Kidney tubule cell (primary cell): ENCODE data around the gene PLEKHA1.
A peak's percentile ranks its signal among the peaks of the same experiment; 100 is the strongest.

Experiments
- DNase-seq: peaks from one replicate; pipeline ENCODE4 v3.0.0-alpha.2; 2018; ENCODE audit warnings: low spot score

Gene PLEKHA1

DNA sequence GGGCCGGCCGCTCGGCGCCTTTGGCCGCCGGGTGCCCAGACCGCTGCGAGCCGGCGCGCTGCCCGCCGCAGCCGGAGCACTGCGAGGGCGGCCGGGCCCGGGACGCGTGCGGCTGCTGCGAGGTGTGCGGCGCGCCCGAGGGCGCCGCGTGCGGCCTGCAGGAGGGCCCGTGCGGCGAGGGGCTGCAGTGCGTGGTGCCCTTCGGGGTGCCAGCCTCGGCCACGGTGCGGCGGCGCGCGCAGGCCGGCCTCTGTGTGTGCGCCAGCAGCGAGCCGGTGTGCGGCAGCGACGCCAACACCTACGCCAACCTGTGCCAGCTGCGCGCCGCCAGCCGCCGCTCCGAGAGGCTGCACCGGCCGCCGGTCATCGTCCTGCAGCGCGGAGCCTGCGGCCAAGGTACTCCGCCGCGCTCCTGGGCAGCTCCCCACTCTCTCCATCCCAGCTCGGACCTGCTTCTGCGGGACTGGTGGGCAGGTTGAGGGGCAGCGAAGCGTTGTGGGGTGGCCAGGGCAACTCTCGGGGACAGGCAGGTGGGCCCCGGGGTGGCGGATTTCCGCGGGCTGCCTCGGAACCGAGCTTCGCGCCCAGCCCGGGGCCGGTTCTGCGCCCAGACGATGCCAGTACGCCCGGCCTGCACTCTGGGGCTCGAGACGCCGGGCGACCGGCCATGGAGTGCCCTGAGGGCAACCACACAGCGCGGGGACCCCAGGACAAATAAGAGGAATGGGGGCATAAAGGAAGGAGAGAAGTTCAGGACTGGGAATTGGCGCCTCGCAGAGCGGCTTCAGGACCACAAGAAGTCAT, 87.4 kb downstream of the PLEKHA1 start:
- peak; percentile 50 for DNase-seq

DNA sequence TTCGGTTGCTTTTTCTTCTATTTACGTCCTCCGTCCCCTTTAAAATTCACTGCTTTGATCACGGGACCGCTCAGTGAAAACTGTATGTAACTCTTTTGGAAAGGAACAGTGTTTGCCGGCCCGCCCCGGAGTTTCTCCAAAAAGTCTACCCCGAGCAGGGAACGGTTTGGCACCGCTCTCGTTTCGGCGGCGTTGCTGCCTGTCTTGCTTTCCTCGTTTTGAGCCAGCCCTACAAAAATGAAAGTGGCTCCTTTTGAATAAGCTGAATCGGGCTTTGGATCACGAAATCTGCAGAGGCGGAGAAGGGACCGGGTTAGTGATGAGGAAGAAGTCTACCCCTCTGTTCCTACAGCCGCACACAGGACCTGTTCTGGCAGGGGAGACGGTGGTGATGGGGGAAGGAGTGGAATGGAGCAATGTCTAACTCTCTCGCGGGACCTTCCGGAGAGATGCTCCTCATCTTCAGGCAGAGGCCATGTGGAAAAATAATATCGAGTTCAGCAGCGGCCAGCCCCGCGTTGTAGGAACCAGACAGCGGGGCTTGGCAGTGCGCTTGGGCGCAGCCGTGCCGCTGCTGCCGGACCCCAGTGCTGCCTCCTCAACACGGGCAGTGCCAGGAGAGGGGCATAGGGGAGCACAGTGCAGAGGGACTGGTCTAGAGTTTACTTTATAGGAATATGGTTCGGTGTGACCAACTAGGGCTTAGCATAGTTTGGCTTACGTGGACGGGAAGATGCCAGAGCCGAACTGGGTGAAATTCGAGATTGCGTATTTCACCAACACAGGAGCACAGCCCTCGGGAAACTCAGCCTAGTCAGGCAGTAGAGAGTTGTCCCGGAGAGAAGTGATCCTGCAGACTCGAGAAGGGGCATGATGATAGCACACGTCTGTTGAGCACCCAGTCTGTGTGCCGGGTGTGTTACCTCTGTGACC, 88.3 kb downstream of the PLEKHA1 start:
- DNase-seq = peak; percentile 20

DNA sequence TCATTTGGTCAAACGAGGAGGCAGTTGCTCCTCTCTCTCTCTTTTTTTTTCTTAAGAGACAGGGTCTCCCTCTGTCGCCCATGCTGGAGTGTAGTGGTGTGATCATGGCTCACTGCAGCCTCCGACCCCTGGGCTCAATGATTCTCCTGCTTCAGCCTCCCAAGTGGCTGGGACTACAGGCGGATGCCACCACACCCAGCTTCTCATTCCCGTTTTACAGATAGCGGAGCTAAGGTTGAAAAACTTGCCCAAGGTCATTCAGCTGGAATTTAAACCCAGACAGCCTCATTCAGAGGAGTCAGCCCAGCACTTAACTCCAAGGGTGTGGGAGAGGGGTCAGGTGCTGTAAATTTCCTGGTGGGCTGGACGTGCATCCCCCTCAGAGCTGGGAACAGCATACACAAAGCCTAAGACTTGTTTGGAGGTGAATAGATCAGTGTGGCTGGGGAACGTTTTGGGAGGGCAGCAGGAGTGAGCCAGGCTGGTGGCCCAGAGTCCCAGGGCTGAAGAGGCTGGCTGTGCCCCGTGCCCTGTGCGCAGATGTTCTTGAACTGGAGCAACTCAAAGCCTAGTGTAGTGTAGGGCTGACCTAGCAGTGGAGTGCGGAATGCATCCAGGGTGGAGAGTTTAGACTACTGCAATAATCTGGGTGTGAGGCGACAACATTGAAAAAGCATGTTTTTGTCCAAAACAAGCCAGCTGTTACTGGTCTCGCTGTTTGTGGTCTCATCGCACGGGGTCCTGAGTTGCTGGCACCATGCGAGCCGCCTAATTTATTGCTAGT, 89.2 kb downstream of the PLEKHA1 start:
- DNase-seq = no peak

DNA sequence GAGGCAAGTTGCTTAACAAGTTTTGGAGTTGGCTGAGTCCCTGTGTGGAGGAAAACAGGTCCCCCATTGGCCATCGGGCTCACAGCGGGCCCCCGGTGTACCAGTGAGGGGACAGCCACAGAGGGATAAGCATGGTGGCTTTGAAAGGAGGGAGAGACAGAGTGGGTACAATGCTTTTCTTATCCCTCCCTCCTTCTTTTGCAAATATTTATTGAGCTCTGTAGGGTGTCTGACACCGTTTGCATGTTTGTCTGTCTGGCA, 89.7 kb downstream of the PLEKHA1 start:
- DNase-seq = no peak

DNA sequence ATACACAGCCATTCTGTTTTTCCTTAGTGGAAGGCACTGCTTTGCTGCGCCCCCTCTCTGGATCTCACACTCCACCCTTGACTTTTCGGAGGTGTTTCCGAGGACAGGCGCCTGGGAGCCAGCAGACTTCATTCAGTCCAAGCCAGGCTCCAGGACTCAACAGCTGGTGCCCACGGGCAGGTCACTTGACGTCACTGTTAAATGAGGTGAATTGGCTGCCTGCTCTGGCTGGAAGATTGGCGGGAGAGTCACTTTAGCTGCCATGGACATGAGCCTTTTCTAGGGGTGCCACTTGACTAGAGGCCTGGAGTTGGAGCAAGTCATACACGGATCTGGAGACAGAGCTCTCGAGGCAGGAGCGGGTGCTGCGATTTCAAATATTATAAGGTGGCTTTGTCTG, 90.1 kb downstream of the PLEKHA1 start:
- no peak for DNase-seq

DNA sequence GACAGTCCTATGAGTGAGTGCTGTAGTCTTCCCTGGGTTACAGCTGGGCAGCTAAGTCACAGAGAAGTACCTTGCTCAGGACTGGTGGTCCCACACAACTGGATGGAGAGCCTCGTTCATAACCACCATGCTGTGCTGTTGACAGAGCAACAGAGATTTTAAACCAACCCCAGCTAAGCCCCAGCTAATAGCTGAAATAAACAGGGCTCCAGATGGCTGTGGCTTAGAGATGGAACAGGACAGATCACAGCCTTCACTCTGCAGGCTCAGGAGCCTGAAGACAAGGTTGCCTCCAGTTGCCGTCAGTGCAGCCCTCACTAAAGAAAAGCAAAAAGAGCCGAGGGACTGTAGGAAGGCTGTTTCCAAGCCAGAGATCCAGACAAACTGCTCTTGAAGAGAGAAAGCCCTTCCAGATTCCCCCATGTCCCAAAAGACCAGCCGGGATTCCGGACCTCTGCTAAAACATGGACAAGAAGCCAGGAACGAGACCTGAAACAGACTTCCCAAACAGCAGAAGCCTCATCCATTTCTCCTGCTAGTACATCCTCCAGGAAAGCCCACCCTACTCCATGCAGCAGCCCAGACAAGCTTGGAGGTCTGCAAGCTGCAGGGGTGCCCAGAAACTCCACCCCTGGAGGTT, 91.0 kb downstream of the PLEKHA1 start:
- no peak for DNase-seq

DNA sequence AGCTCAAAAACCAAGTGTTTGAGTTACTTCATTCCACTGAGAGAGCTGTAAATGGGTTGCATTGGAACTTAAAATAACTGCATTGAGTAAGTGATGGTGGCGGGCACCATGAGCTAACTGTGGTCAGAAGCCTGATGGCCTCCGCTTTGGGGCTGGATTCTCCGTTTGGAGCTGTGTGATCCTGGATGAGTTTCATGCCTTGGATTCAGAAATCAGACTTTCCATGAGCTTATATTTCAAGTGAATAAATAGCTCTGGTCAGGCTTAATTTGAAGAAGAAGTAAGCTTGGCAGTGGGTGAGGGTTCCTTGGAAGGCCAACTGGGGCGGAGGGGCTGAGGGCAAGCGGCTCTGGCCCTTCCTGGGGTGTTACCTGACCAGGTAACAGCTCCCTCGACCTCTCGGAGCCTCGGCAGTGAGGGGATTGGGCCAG, 92.5 kb downstream of the PLEKHA1 start:
- no peak for DNase-seq

DNA sequence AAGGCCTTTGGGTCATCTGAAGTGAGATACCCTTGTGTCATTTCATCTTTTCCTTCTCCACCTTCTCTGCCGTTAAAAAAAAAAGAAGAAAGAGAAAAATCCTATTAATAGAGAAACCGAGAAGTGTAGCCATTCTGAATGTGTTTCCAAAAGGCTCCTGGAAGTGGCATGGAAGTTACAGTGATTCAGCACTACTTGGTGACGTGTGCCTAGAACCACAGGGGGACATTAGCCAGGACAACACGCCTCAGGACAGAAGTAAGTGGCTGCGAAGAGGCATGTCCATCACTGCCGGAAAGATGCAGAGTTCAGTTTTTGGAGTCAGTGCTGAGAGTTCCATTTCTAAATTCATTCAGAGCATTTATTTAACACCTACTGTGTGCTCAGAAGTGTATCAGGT, 93.2 kb downstream of the PLEKHA1 start:
- no peak for DNase-seq

DNA sequence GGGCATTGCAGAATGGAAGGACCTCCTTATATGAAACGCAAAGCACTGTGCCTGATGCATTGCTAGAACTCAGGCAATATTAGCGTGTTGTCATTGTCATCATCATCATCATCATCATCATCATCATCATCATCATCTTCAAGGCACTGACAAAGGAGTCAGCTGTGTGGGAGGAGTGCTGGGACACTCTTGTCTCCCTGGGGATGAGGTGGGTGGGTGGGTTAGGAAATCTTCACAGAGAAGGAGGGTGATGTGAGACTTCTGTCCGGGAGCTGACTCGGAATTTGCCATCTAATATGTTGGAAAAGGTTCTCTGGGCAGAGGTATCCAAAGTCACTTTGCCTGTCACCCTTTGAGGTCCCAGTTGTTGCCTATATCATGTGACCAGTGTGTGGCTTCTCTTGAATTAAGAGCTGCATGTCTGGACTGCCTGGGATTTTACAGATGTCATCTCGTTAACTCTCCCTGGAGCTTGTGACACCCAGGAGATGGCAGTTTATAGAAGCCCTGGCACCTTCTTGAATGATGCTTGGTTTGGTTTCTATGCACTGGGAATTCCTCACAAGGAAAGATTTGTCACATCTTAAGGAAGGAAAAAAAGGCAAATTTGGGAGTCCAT, 93.9 kb downstream of the PLEKHA1 start:
- DNase-seq = no peak

DNA sequence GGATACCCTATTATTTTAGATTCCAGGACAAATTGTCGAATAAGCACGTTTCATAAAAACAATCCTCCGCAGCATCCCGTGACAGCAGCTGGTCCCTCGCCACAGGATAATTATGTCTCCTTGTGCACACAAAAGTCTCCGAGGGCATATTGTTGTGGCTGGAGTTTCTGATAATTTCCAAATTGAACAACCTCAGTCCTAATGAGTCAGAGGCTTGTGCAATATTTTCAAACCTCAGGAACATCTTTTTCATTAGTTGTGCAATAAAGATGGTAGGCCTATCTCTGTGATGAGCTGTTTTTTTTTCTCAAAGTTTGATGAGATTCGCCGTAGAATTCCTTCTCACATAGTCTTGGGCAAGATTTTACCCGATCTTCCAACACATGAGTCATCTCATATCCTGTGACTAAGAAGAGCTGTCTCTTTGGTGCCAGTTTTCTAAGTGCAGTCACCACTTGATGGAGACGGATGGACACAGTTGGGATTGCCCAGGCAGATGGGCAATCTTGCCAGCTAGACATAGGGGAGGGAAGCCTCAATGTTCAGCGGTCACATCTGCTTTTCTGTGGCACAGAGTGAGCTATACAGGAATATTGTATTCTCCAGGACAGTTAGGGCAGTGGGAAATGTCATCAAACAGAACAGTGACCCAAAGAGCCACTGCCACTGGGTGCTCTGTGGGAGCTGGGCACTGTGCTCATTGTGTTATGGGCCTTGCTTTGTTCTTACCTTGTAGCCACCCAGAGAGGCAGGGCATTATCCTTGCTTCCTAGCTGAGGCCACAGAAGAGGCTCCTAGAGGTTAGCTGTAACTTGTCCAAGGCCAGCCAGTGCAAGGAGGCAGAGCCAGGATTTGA, 94.6 kb downstream of the PLEKHA1 start:
- DNase-seq = peak; percentile 88

DNA sequence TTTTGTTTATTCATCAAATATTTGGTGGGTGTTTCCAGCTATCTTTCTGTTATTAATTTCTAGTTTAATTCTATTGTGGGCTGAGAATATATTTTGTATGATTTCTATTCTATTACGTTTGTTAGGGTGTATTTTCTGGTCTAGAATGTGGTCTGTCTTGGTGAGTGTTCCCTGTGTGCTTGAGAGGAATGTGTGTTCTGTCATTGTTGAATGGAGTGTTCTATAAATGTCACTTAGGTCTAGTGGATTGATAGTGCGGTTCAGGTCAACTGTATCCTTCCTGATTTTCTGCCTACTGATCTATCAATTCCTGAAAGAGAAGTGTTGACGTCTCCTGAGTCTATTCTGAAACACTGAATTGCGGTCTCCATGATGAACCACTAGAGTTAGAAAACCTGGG, 95.3 kb downstream of the PLEKHA1 start:
- DNase-seq = no peak

DNA sequence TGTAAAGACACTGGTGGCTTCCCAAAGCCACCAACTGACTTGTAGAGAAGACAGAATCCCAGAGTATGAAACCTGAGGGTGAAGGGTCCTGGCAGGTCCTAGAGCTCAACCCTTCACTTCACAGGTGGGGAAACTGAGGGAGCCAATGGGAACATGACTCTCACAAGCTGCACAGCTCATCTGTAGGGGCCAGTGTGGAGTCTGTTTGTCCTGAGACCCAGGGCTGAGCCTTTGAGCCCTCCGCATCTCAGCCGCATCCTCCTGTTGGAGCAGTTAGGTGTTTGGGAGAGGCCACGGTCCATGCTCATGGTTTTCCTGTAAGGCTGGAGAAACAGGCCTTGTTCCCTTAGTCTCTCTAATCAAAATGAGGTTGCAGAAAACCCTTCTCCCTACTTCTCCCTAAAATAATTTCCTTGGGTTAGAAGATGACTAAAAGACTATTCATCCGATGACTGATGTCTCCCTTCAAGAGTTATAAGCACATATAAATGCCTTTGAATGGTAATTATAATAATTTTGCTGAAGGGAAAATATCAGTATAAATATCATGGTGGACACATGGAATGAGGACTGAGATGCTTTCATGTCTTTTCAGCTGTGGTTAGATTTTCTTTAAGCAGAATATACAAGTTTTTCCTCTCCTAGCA, 97.1 kb downstream of the PLEKHA1 start:
- peak; percentile 14 for DNase-seq

DNA sequence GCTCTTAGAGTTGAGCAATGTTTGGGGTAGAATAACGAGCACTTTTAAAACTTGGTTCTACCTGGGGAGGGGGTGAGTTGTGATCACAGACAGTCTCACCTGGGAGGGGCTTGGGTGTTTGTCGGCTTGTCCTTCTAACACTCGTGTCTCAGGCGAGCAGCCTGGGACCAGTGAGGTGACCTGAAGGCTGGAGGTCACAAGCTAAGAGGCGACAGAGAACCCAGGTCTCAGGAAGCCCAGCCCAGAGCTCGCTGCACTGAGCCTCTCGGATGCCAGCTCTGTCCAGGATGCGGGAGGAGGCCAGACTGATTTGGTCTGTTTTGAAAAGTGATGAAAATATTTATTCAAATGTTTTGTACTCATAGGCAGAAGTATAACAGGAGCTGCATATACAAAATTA, 98.6 kb downstream of the PLEKHA1 start:
- DNase-seq = no peak

DNA sequence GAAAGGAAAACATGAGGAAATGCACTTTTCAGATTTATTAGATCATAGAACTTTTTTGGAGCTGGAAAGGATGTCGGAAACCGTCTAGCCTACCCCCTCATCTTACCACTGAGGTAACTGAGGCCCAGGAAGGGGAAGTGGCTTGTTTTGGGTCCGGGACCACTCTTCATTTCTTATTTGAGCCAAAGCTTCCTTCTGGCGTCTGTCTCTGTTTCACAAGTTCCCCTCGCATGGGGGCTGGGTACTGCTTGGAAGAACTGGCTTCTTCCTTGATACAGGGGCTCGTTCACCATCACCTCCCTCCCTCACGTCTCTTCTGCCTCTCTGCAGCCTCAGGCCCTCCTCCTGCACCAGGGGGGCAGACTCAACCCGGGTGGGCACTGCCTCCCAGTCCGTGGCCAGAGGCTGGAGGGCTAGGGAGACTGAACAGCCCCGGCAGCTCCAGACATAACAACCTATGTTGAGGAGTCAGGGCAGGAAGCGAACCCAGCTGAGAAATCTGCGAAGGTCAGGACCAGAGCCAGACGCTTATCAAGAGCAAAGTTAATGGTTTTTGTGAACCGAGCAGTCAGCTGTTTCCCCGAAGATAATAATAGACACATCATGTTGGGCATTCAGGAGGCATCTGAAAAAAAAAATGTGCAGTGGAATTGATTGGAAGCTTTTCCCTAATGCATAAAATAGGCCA, 99.8 kb downstream of the PLEKHA1 start:
- DNase-seq = no peak

DNA sequence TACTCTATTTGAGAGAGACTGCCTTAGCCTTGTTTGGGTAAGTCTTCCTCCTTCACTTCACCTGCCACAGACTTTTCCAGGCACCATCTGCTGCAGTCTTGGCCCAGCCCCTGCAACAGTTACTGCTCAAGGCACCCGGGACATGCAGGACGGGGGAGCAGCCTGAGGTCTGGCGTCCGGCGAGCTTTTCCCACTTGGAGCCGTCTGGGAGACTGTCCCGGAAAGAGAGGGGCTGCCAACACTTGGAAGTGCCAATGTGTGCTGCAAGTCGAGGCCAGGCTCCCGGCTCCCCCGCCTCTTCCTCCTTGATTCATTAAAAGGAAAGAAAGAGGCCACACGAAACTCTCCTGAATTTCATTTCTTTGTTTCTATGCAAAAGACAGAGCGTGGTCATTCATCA, 100.6 kb downstream of the PLEKHA1 start:
- DNase-seq = no peak

DNA sequence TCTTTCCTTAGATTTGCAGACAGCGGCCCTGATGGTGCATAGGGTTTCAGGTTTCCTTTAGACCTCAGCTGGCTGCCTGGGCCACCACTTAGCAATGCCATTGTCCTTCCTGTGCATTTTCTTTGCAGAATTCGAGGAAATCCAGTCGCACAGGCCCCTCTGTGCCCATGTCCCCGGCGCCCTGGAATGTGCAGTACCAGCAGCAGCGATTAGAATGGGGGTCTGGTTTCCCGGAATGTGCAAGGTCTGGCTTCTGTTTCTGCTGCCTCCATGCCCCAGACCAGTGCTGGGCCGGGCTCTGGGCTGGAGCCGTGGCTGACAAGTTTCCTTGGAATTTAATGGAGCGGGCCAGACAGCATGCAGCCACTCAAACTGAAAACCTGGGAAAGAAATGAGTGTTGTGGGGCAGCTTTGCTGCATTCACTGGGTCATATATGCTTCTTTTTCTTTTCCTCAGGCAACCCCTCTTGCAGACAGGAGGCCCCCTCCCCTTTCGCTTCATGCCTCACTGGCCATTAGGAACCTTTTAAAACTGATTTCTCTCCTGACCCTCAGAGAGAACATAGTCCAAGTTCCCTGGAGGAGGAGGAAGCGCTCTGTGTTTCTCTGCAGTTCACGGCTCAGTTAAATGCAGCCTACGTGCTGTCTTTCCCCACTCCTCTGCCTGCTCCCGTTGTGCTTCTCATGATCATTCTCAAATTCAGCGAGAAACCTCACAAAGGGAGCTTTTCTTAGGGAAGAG, 101.3 kb downstream of the PLEKHA1 start:
- DNase-seq = no peak

DNA sequence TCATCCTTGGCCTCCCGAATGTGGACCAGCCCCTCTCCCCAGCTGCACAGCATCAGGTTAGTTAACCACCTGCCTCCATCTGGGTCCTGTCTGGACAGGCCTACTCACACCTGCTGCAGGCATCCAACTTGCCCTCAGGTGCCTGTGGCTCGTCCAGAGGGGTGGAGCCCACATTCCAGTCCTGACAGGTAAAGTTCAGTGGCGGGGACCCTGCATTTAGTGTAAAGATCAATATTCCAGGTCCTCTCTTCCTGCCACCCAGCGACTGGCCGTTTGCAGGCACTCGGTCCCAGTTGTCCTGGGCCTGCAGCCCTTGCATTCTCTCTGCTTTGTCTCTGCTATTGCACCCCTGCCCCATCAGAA, 101.8 kb downstream of the PLEKHA1 start:
- DNase-seq = no peak

DNA sequence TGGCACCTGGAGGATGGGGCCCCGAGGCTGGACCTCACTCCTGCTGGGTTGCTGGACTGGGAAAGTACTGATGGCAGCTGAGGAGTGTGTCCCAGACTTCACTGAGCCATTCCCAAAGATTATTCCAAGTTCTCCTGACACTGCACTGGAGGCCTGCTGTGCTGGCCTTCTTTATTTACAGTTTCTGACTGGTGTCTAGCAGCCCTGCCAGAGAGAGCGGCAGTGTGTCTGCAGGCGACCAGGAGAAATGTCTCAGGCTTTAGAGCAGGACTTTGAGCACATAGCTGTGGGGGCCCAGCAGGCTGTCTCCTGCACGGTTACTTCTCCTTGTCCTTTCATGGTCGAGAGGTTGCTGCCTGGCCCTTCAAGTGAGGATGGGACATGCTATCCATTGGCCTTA, 102.9 kb downstream of the PLEKHA1 start:
- DNase-seq = no peak

DNA sequence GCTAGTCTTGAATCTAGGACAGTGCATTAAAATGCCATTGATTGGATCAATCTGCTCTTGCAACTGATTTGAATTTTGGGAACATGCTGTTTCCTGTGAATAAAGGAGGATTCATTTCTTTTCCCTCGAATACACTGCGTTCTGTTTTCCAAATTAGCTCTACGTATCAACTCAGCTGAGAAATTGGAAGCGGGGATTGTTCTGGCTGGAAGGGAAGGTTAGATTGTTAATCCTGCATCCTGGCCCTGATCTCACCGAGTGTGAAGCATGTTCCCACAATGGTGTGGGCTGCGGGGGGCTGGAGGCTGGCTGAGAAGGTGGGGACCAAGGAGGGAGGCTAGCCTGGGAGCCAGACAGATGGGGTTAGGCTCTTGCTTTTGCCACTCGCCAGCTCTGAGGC, 104.5 kb downstream of the PLEKHA1 start:
- DNase-seq = no peak
